HG02852 (cell line): ENCODE measurements around the gene RAB27B.

Experiments
- ATAC-seq: cut with Tn5 transposase; IDR thresholded peaks from one replicate; pipeline ENCODE4 v1.9.1; 2021; ENCODE audit warnings: mild to moderate bottlenecking, moderate library complexity; ENCODE audit not compliant: unreplicated experiment

The RAB27B gene

DNA sequence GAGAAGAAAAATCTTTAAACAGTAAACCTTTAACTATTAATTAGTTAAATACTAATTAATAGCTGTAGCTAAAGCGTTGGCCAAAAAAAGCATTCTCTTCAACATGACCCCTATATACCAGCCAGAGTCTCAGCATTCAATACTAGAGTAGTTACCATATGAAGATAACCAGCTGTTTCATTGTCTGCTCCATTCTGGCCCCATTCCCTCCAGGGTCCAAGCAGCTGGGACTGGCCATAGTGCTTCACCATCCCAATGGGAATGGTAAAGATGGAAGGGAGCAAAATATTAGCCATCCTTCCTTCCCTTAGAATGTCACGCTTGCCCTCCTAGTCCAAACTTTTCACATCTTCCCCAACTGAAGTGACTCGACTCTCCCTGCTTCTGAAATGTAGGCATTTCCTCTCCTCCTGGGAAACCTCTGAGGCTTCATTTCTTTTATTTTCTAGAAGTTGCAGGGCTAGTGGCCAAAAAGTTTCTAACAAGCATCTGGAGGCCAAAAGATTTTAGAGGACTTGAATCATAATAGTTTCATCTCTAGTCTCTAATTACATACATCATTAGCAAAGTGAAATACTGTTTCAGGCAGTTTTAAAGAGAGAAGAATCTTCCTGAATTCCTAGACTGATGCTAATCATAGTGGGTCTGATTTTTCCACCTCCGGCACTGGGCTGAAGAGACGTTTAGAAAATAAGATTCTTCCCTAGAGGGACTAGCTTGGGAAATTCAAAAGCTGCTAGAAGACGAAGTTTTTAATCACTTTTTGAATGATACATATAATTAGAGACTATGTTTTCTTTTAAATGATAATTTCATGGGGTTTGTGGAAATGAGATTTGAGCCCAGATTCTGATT lies 78.3 kb downstream of the RAB27B start:
- no peak for ATAC-seq

DNA sequence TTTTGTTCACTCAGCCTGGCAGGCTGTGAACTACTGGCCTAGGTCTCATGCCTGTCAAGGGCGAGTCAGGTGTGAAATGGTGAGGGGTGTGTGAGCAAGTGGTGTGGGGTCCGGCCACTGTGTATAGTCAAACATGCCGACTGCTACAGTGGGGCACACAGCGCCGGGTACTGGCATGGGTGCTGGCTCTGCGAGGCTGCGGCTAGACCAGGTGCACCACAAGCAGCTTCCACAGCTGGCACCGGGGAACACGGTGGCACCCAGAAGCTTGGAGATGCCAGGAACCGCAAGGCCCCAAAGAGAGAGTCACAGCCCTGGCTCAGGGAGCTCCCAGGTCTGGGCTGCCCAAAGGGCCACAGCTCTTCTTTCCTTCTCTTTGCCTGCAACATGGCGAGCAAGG lies 81.3 kb downstream of the RAB27B start:
- no peak for ATAC-seq

DNA sequence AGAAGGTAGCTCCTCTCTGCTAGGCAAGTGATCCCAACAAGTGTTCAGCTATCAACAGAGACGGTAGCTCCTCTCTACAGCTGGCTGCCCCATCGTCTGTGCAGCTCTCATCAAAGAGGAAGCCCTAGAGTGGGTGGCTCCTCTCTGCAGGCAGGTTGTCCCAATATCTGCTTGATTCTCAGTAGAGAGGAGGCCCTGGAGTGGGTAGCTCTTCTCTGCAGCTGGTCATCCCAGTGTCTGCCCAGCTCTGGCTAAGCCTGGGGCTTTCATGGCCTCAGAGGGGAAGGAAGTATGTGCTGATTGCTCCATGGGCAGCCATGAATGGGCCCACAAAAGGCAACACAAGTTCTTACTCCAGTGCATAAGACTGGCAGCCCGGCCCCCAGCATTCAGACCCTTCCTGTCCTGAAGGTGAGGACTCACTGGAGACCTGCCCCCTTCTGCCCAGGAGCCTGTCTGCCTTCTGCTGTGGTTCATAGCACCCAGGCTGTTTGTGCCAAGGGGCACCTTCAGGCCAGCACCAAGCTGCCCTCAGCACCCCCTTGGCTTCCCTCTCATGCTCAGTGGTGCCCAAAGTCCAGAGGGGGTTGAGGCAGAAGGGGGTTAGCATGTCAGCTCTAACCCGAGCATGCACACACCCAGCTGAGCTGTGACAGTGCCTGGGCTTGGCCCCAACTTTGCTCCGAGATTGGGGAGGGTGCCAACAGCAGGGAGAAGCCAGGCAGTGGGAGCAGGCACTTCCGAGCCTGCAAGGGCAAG lies 82.1 kb downstream of the RAB27B start:
- ATAC-seq, result no peak

DNA sequence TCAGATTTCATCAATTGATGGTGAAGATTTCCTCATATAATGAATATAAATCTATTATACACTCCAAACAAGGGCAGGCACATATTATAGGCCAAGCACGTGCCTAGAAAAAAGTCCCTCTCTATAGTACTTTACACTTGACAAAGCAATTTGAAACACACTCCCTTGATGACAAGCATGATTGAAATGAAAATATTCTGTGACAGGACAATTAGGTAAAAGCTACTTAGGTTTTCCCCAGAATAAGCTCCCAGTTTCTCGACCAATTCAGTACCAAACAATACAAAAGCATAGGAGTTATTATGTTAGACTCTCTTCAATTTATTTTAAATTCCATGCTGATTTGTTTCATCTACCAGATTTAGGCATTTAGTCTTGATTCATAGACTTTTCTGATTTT lies 83.3 kb downstream of the RAB27B start:
- ATAC-seq, result no peak

DNA sequence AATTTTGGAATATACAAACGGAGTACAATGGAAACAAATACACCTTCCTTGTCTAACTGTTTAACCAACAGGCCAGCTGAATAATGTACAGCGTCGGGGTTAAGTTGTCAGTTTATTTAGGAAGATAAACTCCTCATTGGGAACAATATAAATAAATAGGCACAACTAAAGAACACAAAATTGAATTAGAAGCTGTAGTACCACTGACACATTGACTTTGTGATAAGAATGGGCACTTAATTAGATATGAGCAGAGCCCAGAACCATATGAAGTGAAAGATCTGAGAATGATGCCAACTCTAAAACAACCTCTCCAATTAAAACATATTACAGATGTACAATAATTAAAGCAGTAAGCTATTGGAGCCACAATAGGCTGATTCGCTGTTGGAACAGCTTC lies 86.5 kb downstream of the RAB27B start:
- ATAC-seq, result no peak

DNA sequence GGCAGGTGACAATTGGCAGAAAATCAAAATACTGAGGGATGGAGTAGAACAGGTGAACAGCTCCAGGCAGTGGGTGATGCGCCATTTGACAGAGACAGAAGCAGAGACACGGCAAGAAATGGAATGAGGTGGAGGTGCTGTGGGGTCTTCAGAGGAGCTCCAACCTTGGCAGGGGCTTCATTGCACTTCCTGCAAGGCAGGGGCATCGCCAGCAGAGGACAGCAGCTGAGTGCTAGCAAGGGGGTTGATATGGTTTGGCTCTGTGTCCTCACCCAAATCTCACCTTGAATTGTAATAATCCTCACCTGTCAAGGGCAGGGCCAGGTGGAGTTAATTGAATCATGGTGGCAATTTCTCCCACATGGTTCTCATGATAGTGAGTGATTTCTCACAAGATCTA lies 88.2 kb downstream of the RAB27B start:
- ATAC-seq, result no peak

DNA sequence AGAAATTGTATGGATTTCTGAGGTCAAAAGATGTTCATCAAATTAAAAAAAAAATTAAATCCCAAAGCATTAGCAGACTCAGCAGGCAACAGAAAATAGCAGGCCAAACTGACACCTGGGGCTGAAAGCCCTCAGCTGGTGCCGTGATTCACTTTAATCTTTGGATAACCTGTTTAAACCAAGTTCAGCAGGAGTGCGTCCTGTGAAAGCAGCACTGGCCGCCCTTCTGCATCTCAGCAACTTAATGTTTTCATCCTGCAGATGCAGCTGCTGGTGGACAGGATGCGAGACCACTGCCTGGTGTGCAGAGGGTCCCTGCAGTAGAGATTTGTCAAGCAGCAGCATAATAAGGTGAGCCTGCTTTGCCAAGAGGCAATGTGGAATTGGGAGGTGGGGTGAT lies 89.8 kb downstream of the RAB27B start:
- ATAC-seq, result no peak

DNA sequence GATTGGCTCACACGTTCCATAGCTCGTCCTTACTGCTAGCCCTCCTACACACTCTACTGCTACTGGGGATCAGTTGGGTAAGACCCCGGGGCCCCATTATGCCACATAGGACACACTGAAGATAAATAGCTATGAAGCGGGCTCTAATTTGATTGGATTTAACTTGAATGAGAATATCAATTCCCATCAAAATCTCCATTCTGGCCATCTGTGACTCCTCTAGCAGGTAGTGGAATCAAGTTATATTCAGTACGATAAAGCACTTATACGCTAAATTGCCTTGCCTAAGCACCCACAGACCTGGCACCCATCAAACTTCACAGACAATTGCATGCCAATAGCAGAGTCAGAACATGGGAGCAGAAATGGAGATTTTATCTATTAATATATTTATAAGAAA lies 91.1 kb downstream of the RAB27B start:
- ATAC-seq, result no peak

DNA sequence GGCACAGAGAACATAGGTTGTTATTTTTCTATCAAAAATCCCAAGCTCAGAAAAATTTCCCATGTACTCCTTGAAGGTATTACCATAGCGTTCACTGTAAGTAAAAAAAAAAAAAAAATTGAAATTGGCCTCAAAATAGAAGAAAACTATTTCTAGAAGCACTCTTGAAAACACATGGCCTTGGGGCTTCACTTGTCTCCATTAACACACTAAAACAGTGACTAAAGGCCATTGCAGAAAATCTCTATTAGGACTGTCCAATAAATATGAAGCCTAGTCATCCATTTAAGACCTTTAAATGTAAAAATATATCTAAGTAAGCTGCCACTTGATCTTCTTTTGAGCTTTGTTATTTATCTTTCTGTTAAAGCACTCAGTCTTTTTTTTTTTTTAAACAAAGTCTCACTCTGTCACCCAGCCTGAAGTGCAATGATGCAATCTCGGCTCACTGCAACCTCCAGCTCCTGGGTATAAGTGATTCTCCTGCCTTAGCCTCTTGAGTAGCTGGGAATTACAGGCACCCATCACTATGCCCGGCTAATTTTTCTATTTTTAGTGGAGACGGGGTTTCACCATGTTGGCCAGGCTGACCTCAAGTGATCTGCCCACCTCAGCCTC lies 95.2 kb downstream of the RAB27B start:
- ATAC-seq, result no peak

DNA sequence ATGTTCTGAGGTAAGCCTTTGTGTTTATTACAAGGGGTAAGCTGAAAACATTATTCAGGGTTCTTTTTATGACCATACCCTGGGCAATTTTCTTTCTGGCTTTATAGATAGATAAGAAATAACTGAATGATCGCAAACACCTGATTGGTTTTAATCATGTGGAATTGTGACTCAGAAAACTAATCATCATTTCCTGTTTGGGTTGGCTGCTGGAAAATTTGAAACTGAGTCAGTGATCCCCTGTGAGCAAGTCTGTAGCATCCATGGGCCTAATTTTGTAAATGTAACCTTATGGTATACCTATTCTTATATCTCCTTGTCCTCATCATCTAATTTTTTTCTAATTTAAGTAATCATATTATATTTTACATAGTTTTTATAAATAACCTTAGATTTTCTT lies 96.7 kb downstream of the RAB27B start:
- ATAC-seq, result no peak

DNA sequence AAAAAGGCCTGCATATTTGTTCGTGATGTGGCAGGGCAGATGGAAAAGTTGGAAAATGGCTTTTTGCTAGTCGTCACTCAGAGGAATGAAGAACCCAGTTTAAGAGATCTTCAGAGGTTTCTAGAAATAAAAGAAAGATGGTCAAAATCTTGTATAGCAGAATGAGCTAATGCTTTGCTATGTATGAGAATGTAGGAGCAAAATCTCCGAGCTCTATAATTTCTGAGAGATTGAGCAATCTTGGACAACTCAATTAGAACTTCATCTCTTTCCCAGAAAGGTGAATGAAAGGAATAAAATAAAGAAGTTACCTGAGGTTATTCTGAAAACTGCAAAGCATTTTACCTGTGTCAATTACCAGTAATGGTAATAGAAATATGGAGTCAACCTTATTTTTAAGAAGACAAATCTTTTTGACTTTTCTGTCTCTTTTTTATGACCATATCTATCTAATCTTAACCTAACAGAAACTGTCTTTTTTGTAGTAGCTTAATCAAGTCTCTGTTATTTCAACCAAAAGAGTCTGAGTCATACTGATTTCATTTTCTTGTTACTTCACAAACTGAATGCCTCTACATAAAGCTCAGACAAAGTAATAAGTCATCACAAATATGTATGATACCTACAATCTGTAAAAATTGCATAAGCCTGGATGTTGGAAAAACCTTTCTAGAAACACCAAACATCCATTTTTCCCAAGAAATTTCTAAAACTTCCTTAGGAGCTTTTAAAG lies 98.5 kb downstream of the RAB27B start:
- ATAC-seq, result no peak

DNA sequence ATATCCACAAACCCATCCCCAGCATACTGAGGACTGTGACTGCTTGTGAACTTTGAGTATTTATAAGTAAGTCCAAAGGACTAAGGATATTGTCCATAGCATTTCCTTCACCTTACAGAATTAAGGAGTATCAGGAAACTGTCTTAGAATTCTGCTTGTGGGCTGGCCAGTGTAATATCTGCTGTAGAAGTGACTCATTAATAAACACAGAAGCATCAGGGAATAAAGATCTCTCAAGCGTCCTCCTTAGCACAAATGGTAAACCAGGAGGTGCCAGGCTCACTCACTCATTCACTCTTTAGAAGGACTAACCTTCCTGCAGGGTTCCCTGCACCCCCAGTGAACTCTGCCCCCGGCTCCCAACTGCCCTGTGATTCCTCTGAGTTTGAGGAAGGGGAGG lies 100.0 kb downstream of the RAB27B start:
- ATAC-seq, result no peak

DNA sequence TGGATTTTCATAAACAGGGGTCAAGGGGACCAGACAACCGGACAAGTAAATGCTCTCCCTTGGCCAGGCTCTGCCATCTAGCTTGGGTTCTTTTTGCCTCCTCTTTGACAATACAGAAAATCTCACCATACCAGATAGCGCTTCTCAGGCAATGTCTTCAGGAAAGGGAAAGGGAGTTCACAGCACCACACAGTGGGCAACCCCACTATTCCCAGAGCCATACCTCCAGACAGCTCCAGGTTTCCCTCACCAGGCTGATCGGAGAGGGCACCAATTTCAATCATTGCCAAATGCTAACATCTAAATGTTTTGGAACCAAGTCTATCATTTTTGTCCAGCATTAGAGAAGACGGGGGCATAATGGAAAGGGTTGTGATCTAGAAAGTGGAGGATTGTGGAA lies 102.9 kb downstream of the RAB27B start:
- ATAC-seq, result no peak

DNA sequence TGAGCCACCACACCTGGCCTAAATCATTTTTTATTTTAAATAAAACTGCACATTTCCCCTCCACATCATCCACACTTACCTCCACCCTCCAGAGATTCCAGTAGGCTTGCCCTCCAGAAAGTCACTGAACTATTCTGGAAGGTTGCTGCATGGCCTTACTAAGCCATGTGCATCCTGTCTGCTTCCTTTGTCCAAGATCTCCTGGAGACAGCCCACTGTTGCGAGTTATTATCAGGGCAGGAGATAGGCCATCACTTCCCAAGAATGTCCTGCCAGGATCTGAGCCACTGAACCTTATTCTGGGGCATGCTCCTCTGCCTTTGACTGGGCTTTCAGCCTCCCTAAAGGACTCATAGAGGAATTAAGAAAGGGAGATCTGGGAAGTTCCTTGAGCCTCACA lies 104.2 kb downstream of the RAB27B start:
- ATAC-seq, result no peak

DNA sequence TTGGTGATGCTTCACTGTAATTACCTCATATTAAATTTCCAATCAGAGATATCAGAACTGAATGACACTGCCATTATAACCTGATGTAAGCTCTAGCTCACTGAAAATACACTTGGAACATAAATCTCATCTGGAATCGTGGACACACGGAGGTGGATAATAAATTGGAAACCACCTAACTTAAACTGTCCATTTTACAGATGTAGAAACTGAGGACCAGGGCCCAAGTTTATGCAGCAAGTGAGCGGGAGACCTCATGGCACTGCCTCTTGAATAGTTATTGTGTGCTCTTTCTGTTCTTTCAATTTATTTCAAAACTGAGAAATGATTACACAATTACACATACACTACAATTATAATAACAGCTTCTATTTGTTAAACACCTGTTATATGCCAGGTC lies 110.2 kb downstream of the RAB27B start:
- no peak for ATAC-seq

DNA sequence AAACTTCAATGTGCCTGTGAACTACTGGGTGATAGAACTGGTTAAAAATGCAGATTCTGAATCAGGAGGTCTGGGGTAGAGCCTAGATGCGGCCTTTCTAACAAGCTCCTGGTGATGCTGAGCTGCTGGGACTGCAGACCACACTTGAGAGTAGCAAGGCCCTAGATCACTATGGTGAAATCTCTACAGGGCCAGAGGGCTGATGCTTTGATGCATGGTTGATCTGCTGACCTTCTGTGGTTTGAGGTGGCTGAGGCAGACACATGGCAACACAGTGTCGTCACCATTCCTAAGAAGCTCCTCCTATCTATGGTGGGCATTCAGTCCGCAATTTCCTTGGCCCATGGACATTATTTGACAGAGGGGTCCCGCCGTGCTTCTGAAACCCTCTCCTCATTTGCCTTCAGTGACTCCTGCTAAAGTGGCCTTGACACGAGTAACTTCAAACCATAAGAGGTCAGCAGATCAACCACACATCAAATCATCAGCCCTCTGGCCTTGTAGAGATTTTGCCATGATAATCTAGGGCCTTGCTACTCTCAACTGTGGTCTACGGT lies 111.2 kb downstream of the RAB27B start:
- ATAC-seq, result no peak

DNA sequence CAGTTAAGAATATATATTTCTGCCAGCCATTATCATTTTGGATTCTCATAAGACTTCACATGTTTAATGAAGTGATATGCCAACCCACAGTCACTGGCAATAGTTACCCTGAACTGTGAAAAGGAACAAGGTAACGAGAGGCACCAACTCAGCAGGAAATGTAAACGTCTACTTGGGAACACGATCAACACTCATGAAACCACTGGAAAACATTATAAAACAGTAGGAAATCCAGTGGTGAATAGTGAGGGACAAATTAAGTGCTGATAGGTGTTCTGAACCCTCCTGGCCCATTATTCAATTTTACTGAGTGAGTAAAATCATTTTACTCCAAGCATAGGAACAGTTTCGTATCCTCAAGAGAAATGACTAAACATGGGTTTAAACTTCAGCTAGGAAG lies 113.9 kb downstream of the RAB27B start:
- ATAC-seq, result no peak

DNA sequence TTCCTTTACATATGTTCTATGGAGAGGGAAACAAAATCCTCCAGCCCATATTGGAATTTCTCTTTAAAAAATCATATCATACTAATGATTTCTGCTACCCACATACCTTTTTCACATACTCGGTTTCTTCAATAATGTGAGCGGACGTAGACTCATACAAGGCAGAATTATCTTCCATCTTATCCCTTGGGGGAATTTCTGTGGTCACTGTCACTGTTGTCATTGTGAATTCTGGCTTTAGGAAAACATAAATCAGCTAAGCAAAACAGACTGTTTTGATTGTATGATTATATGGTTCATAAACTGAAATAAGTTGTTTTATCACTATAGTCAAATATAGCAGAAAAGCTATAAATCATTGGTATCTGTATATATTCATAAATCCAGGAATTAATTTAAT lies 114.3 kb downstream of the RAB27B start:
- no peak for ATAC-seq
